HG03354 (cell line): ENCODE measurements around the gene PLA2G2E.
"Not testable (repeated sequence)": the region's sequence is repeated elsewhere in the genome, so short reads cannot be mapped to it uniquely, and the experiment has no call there.

Experiments used
- ATAC-seq: cut with Tn5 transposase; IDR thresholded peaks from one replicate; pipeline ENCODE4 v1.9.1; 2021; ENCODE audit warnings: mild to moderate bottlenecking; ENCODE audit not compliant: unreplicated experiment, poor library complexity, severe bottlenecking

PLA2G2E gene

GRCh38 chr1:19892129-19892528 is 31.3 kb downstream of the PLA2G2E start:
- no peak for ATAC-seq

DNA sequence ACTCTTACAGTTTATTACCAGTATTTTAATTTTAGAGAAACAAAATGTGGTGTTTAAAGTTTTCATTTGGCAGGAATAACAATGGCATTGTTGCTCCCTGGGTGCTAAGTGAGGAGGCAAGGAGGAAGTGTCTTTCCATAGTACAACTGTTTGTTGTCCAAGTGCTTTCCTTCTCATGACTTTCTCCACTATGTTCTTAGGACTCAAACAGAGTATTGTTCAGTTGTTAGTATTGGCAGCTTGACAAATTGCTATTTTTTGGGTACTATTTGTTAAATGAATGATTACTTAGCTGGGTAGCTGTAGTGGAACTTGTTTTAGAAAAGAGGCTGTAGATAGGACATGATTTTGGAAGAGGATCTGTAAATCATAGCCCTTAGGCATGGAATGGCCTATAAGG is 33.8 kb downstream of the PLA2G2E start:
- no peak for ATAC-seq

GRCh38 chr1:19888112-19888511 is 35.3 kb downstream of the PLA2G2E start:
- ATAC-seq = no peak

- no peak for ATAC-seq
Observed at GRCh38 chr1:19885821-19886220, 37.6 kb downstream of the PLA2G2E start.

- no peak for ATAC-seq
Observed at GRCh38 chr1:19884312-19884711, 39.1 kb downstream of the PLA2G2E start.

- ATAC-seq = peak; percentile 95
Observed at GRCh38 chr1:19882111-19883071, 41.0 kb downstream of the PLA2G2E start, which contains the start of gene OTUD3. Gene OTUD3, plus strand, starts transcription at chr1:19882395. Its CDS starts 119 bp downstream, at chr1:19882514.

- ATAC-seq = not testable (repeated sequence)
Observed at GRCh38 chr1:19880841-19881240, 42.6 kb downstream of the PLA2G2E start.

DNA sequence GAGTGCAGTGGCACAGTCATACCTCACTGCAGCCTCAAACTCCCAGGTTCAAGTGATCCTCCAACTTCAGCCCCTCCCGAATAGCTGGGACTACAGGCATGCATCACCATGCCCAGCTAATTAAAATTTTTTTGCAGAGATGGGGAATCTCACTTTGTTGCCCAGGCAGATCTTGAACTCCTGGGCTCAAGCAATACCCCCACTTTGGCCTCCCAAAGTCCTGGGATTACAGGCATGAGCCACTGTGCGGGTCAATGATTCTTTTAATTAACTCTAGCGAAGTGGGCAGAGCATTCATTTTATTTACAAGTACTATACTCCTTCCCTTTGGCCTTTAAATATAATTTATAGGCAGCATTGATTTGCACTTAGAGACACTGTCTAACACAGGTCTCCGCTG is 43.8 kb downstream of the PLA2G2E start:
- ATAC-seq = no peak

DNA sequence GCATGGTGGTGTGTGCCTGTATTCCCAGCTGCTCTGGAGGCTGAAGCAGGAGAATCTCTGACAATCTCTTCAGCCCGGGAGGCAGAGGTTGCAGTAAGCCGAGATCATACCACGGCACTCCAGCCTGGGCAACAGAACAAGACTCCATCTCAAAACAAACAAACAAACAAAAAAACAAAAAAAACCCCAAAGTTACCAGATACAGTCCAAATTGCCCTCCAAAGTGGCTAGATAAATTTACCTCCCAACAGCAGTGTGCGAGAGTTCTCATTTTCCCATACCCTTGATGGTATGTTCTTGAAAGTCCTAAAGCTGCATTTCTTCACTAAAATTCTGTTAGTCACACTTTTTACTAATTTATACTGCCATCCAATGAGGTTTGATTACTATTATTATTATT is 44.2 kb downstream of the PLA2G2E start:
- no peak for ATAC-seq

- ATAC-seq = no peak
Observed at GRCh38 chr1:19878637-19878985, 44.8 kb downstream of the PLA2G2E start.

DNA sequence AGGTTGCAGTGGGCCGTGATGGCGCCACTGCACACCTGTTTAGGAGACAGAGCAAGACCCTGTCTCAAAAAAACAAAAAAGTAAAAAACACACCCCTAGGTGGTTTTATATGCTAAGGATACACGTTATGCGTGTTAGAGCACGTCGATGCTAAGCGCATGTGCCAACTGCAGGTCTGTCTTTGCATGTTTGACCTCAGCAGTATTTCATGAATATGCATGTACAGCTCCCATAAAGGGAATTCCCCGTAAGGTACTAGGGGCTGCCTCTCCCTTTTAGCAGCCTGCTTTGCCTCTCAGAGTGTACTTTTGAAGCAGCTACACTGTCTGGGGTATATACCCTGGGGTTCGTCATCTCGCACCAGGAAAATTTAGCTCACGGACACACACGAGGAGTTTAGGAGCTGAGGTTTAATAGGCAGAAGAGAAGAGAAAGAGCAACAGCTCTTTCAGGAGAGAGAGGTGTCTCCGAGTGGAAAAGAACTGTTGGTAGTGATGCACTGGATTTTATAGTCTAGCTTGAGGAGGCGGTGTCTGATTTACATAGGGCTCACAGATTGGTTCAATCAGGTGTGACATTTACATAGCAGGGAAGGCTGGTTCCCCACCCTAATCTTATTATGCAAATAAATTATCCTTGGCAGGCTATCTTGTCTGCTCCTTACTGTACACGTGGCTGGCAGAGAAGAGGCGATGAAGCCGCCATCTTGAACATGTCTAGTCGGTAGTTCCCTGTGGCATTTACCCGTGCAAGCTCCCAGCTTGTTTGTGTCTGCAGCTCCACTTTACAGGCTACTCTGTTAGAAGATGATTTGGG is 45.4 kb downstream of the PLA2G2E start:
- no peak for ATAC-seq

GRCh38 chr1:19877181-19877750 is 46.2 kb downstream of the PLA2G2E start:
- no peak for ATAC-seq

GRCh38 chr1:19872190-19872589 is 51.2 kb downstream of the PLA2G2E start:
- ATAC-seq = no peak
